Sigmoid colon (tissue), 7 donors: ENCODE data around the gene DSCAM. TPM values are rescaled to one million over a fixed set of nuclear protein-coding genes. Genes with fewer than 3 reads are reported as not detected.

Experiments
- DNase-seq: peaks from one replicate; pipeline ENCODE4 v3.0.0-alpha.2; 2019
- H3K27ac ChIP-seq, 4 donors: fragments of 200-600 bp; sonication (generic); one replicate each; pipeline ENCODE4 v1.5.1; 2016 to 2019; ENCODE audit warnings: mild to moderate bottlenecking in 1 of 4
- H3K27me3 ChIP-seq, 3 donors: fragments of 200-600 bp; sonication (generic); one replicate each; pipeline ENCODE4 v1.5.1; 2019; ENCODE audit warnings: mild to moderate bottlenecking in 1 of 3
- H3K36me3 ChIP-seq, 4 donors: fragments of 200-600 bp; sonication (generic); one replicate each; pipeline ENCODE4 v1.5.1; 2016 to 2019
- H3K4me1 ChIP-seq, 4 donors: fragments of 200-600 bp; sonication (generic); one replicate each; pipeline ENCODE4 v1.5.1; 2017 to 2019
- H3K4me3 ChIP-seq, 4 donors: fragments of 200-600 bp; sonication (generic); one replicate each; pipeline ENCODE4 v1.5.1; 2017 to 2019; ENCODE audit warnings: mild to moderate bottlenecking in 2 of 4, moderate library complexity in 1 of 4
- H3K9me3 ChIP-seq, 4 donors: fragments of 200-600 bp in 3 of 4; sonication (generic) in 3 of 4; one replicate each; pipeline versions ENCODE4 v1.5.1 to v1.6.1; 2013 to 2019
- CTCF ChIP-seq, 4 experiments: fragments of 450-650 bp in 3 of 4; fragments of 200-600 bp in 1 of 4; IDR thresholded peaks; one replicate each; pipeline ENCODE4 v1.5.1; 2016 to 2019; ENCODE audit warnings: antibody characterized with exemption in 4 of 4, mild to moderate bottlenecking in 3 of 4, moderate library complexity in 2 of 4
- EP300 ChIP-seq, 4 donors: sonication (generic); formaldehyde crosslinking; IDR thresholded peaks; one replicate each; pipeline ENCODE4 v1.6.1; 2017; ENCODE audit warnings: antibody characterized with exemption in 4 of 4
- POLR2A ChIP-seq, 2 donors: fragments of 450-650 bp; IDR thresholded peaks; one replicate each; pipeline ENCODE4 v1.6.1; 2016; ENCODE audit warnings: antibody characterized with exemption in 2 of 2, mild to moderate bottlenecking in 2 of 2, moderate library complexity in 2 of 2
- POLR2AphosphoS5 ChIP-seq, 4 donors: sonication (generic); formaldehyde crosslinking; IDR thresholded peaks; one replicate each; pipeline ENCODE4 v1.6.1; 2017; ENCODE audit warnings: antibody characterized with exemption in 4 of 4
- WGBS, 2 donors: extraction: QIAGEN DNeasy Blood & Tissue Kit; methylation state at CpG; one replicate each; pipeline ENCODE4 v1.1.7; 2013; 5-methylcytosine and 5-hydroxymethylcytosine counted together
- intact Hi-C: fragments of 100-400 bp; cut with DNase I; formaldehyde crosslinking; loops from one replicate; pipeline ENCODE4 v1.15.1; 2023
- polyA plus RNA-seq, 3 donors: library from polyadenylated mRNA; stranded (reverse); fragments of 200-250 nt; gene quantifications; one replicate each; pipeline ENCODE4 v1.2.3, GENCODE V29; 2013
- total RNA-seq, 4 donors: library from RNA; depleted of rRNA; stranded (reverse); fragments of >200 nt; gene quantifications; one replicate each; pipeline ENCODE4 v1.1.0, GENCODE V29; 2016
- donor health status: healthy with polysubstance abuse.
- donor health status: Bipolar disorder and iron deficiency.
- donor health status: healthy.

DSCAM gene
- total and polyA plus RNA-seq, 7 donors: 0.17 to 0.55 (median 0.33) TPM; not detected in 2

GRCh38 chr21:40049031-40049930 is 797.7 kb downstream of the DSCAM start:
- peak; percentile 83 for DNase-seq
- Histone ChIP-seq H3K36me3 (no peaks in the 10 kb centered on the region), H3K4me1 (peaks cover 0 to 76% (median 62%) of the 10 kb centered on the region in 4 donors), H3K9me3 (no peaks in the 10 kb centered on the region), H3K27me3 (no peaks in the 10 kb centered on the region), H3K27ac (peak overlapping the region; percentile 84 to 88 (median 85)), H3K4me3 (no peak overlapping the region)
- intact Hi-C loops: loop anchor here (5.0 kb wide), 2 partner anchors 92 to 162 kb away; no protein-coding TSS in a partner anchor
- TF ChIP-seq CTCF (IDR thresholded peaks at IDR 0.05): no peak
- peak; percentile 16 to 65 (median 62) for TF ChIP-seq POLR2AphosphoS5 (IDR thresholded peaks at IDR 0.05)
- TF ChIP-seq EP300 (IDR thresholded peaks at IDR 0.05): peak in 1 of 4 donors; percentile 26
- WGBS, 2 donors: 33 to 50% methylated on average over 10 of the region's 10 CpGs

- intact Hi-C loops: loop anchor here (5.0 kb wide), 2 partner anchors 91 to 161 kb away; no protein-coding TSS in a partner anchor
- peak; percentile 27 to 63 (median 47) for TF ChIP-seq POLR2AphosphoS5 (IDR thresholded peaks at IDR 0.05)
- no peak for TF ChIP-seq CTCF (IDR thresholded peaks at IDR 0.05)
- peak; percentile 25 to 69 (median 58) for TF ChIP-seq EP300 (IDR thresholded peaks at IDR 0.05)
- Histone ChIP-seq H3K9me3 (no peaks in the 10 kb centered on the region), H3K4me3 (no peak overlapping the region), H3K27ac (peak overlapping the region; percentile 84 to 88 (median 85)), H3K4me1 (peaks cover 0 to 65% (median 52%) of the 10 kb centered on the region in 4 donors), H3K36me3 (no peaks in the 10 kb centered on the region), H3K27me3 (no peaks in the 10 kb centered on the region)
- DNase-seq: peak; percentile 75
- 70 to 77% methylated on average over 5 of the region's 5 CpGs for WGBS, 2 donors
These were observed 798.8 kb downstream of the DSCAM start for GRCh38 chr21:40047993-40048730.

- no peaks in the 10 kb centered on the region for H3K36me3 ChIP-seq
- TF ChIP-seq POLR2AphosphoS5 (IDR thresholded peaks at IDR 0.05) (peak in 3 of 4 donors; percentile 61 to 69 (median 69)), POLR2A (IDR thresholded peaks at IDR 0.05) (no peak), CTCF (IDR thresholded peaks at IDR 0.05) (no peak), EP300 (IDR thresholded peaks at IDR 0.05) (peak; percentile 19 to 64 (median 45))
- intact Hi-C loops: loop anchor here (5.0 kb wide), 2 partner anchors 90 to 160 kb away; no protein-coding TSS in a partner anchor
- no peaks in the 10 kb centered on the region for H3K27me3 ChIP-seq
- H3K4me1 ChIP-seq: peaks cover 0 to 56% (median 45%) of the 10 kb centered on the region in 4 donors
- DNase-seq: no peak
- no peak overlapping the region for H3K4me3 ChIP-seq
- H3K27ac ChIP-seq: peak overlapping the region; percentile 84 to 88 (median 85)
- H3K9me3 ChIP-seq: no peaks in the 10 kb centered on the region
- WGBS, 2 donors: 35 to 56% methylated on average over 2 of the region's 2 CpGs
These were observed 799.7 kb downstream of the DSCAM start for GRCh38 chr21:40047211-40047610.

GRCh38 chr21:40043866-40044265 is 803.1 kb downstream of the DSCAM start:
- TF ChIP-seq POLR2A (IDR thresholded peaks at IDR 0.05) (no peak), EP300 (IDR thresholded peaks at IDR 0.05) (no peak), POLR2AphosphoS5 (IDR thresholded peaks at IDR 0.05) (no peak), CTCF (IDR thresholded peaks at IDR 0.05) (no peak)
- 96 to 97% methylated on average over 12 of the region's 12 CpGs for WGBS, 2 donors
- intact Hi-C loops: loop anchor here (5.0 kb wide), 1 partner anchor 78 kb away; no protein-coding TSS in a partner anchor

More at GRCh38 chr21:40043866-40044265, 803.1 kb downstream of the DSCAM start:
- no peak for DNase-seq
- Histone ChIP-seq H3K4me3 (no peak overlapping the region), H3K36me3 (no peaks in the 10 kb centered on the region), H3K4me1 (peaks cover 0 to 25% (median 22%) of the 10 kb centered on the region in 4 donors), H3K9me3 (no peaks in the 10 kb centered on the region), H3K27ac (no peak overlapping the region), H3K27me3 (no peaks in the 10 kb centered on the region)
